ENCODE results near the gene CPTP.

CPTP gene

DNA sequence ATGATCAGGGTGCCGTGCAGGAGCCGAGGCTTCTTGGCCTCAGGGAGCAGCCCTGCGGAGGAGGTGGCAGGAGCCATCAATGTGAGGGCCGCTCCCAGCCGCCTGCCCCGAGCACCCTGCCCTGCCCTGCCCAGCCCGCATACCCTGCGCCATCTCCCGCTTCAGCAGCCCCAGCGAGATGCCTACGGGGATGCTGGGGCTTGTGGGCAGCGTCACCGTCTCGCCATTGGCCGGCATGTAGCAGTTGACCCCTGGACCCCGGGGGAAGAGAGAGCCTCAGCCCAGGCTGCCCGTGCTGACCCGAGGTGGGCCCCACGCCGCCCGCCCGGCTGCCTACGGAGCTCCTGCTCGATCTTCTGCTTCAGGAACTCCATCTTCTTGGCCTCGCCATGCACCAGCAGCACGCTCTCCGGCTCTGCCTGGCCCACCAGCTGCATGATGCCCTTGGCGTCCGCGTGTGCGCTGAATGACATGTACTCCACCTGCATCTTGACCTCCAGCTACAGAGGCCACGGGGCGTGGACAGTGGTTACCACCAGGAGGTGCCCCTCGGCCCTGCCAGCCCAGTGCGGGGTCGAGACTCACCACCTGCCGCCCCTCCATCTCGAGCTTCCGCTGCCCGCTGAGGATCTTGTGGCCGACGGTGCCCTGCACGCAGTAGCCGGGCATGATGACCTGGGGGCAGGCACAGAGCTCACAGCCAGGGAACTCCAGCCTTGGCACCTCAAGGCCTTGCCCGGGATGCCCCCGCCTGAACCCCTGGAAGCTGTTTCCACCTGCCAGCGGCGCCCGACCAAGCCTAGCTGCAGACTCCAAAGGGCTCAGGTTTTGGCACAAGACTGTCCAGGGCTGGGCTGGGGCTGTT, 11.9 kb upstream of the CPTP start:
- TF ChIP-seq, protein P1, sequence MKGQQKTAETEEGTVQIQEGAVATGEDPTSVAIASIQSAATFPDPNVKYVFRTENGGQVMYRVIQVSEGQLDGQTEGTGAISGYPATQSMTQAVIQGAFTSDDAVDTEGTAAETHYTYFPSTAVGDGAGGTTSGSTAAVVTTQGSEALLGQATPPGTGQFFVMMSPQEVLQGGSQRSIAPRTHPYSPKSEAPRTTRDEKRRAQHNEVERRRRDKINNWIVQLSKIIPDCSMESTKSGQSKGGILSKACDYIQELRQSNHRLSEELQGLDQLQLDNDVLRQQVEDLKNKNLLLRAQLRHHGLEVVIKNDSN (IDR thresholded peaks at IDR 0.05), result no peak
- no peak for TF ChIP-seq CEBPB (IDR thresholded peaks at IDR 0.05)
- no peak for TF ChIP-seq NFIC (IDR thresholded peaks at IDR 0.05)
- no peak for TF ChIP-seq TCF12 (IDR thresholded peaks at IDR 0.05; ENCODE audit: low read depth)
- no peak for TF ChIP-seq EP300 (IDR thresholded peaks at IDR 0.05; ENCODE audit: borderline replicate concordance)
- TF ChIP-seq, protein P2, sequence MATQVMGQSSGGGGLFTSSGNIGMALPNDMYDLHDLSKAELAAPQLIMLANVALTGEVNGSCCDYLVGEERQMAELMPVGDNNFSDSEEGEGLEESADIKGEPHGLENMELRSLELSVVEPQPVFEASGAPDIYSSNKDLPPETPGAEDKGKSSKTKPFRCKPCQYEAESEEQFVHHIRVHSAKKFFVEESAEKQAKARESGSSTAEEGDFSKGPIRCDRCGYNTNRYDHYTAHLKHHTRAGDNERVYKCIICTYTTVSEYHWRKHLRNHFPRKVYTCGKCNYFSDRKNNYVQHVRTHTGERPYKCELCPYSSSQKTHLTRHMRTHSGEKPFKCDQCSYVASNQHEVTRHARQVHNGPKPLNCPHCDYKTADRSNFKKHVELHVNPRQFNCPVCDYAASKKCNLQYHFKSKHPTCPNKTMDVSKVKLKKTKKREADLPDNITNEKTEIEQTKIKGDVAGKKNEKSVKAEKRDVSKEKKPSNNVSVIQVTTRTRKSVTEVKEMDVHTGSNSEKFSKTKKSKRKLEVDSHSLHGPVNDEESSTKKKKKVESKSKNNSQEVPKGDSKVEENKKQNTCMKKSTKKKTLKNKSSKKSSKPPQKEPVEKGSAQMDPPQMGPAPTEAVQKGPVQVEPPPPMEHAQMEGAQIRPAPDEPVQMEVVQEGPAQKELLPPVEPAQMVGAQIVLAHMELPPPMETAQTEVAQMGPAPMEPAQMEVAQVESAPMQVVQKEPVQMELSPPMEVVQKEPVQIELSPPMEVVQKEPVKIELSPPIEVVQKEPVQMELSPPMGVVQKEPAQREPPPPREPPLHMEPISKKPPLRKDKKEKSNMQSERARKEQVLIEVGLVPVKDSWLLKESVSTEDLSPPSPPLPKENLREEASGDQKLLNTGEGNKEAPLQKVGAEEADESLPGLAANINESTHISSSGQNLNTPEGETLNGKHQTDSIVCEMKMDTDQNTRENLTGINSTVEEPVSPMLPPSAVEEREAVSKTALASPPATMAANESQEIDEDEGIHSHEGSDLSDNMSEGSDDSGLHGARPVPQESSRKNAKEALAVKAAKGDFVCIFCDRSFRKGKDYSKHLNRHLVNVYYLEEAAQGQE (IDR thresholded peaks at IDR 0.05; ENCODE audit: low read depth), result no peak
- no peak for TF ChIP-seq CREB1 (IDR thresholded peaks at IDR 0.05; ENCODE audit: low read depth)
- TF ChIP-seq FOXM1 (IDR thresholded peaks at IDR 0.05; ENCODE audit: borderline replicate concordance, low read depth), result no peak
- TF ChIP-seq, protein P3, sequence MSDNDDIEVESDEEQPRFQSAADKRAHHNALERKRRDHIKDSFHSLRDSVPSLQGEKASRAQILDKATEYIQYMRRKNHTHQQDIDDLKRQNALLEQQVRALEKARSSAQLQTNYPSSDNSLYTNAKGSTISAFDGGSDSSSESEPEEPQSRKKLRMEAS (IDR thresholded peaks at IDR 0.05), result no peak
- TF ChIP-seq YY1 (IDR thresholded peaks at IDR 0.05; ENCODE audit: low read depth), result no peak
- no peak for TF ChIP-seq TAF1 (IDR thresholded peaks at IDR 0.05; ENCODE audit: low read depth)
- TF ChIP-seq EGR1 (IDR thresholded peaks at IDR 0.05), result no peak
- no peak for TF ChIP-seq RAD21 (IDR thresholded peaks at IDR 0.05; ENCODE audit: low read depth)
- no peak for TF ChIP-seq ZBTB7A (IDR thresholded peaks at IDR 0.05; ENCODE audit: low read depth)
- no peak for TF ChIP-seq TEAD4 (IDR thresholded peaks at IDR 0.05)

DNA sequence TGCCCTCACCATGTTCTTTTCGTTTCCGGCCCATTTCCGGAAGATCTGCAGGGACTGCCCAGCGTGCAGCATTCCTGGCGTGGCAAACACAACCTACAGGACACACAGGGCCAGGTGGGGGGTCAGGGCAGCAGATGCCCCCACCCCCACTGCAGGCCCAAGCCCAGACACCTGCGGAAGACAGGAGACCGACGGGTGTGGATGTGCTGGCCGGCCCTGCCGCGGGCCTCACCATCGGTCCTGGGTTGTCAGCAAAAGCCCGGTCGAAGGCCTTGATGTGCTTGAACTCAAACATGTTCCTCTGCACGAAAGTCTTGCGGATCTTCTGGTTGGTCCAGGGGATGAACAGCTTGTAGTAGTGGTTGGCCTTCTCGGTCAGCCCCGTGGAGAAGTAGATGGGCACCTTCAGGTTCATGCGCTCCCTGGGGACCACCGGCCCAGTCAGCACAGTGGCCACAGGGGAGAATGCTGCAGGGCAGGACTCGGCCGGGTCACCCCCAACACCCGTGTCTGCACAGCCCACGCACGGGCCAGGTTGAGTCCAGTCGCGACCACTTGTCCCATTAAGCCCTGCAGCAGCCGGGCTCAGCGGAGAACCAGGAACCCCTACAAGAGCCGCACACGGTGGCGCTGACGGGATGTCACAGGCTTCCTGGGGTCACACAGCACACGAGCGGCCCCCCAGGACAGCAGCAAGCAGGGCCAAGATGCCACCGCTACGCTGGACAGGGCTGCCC, 10.9 kb upstream of the CPTP start:
- TF ChIP-seq ZBTB7A (IDR thresholded peaks at IDR 0.05; ENCODE audit: low read depth) (no peak), CREB1 (IDR thresholded peaks at IDR 0.05; ENCODE audit: low read depth) (no peak), FOXM1 (IDR thresholded peaks at IDR 0.05; ENCODE audit: borderline replicate concordance, low read depth) (no peak), NFIC (IDR thresholded peaks at IDR 0.05) (no peak), TCF12 (IDR thresholded peaks at IDR 0.05; ENCODE audit: low read depth) (no peak)

DNA sequence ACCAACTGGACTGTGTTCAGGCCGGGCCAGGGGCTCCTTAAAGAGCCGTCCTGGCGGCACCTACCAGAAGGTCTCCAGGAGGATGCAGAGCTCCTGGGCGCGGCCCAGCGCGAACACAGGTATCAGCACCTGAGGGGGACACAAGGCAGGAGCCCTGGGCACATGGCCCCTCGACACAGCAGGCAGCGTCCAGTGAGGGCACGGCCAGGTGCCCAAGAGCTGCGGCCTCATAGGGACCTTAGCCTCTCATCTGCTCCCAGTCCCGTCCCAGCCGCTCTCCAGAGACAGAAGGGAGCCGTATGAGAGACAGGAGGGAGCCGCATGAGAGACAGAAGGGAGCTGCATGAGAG, 10.4 kb upstream of the CPTP start:
- TF ChIP-seq FOXM1 (IDR thresholded peaks at IDR 0.05; ENCODE audit: borderline replicate concordance, low read depth) (no peak), EP300 (IDR thresholded peaks at IDR 0.05; ENCODE audit: borderline replicate concordance) (no peak), EGR1 (IDR thresholded peaks at IDR 0.05) (no peak), TAF1 (IDR thresholded peaks at IDR 0.05; ENCODE audit: low read depth) (no peak), CEBPB (IDR thresholded peaks at IDR 0.05) (no peak), TEAD4 (IDR thresholded peaks at IDR 0.05) (no peak), TCF12 (IDR thresholded peaks at IDR 0.05; ENCODE audit: low read depth) (no peak), YY1 (IDR thresholded peaks at IDR 0.05; ENCODE audit: low read depth) (no peak), CREB1 (IDR thresholded peaks at IDR 0.05; ENCODE audit: low read depth) (no peak)
- TF ChIP-seq, protein P3 (IDR thresholded peaks at IDR 0.05), result no peak
- TF ChIP-seq, protein P1 (IDR thresholded peaks at IDR 0.05), result no peak

DNA sequence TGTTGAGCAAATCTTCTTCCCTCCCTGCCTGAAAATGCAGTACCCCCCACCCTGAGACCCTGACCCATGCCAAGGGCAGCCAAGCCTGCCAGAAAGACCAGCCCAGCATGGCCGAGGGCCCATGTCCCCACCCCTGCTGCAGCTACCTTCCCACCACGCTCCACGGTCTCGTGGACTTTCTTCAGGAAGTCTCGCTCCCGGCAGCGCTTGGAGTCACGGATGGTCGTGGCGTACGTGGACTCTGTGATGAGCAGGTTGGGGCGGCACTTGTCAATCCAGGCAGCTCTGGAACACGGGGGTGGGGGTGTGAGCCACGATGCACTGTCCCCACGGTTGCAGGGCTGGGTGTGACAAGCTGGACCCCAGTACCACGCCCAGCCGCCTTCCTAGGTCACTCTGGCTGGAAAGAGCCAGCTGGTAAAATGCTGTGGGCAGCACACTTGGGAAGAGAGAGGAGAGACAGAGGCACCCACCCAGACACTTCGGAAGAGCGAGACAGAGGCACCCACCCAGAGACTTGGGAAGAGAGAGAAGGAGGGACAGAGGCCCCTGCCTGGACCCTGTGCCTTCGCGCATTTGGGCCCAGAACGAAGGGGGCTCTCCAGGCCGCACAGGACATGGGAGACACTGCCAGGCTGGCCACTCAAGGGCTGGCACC, 9.8 kb upstream of the CPTP start:
- TF ChIP-seq CEBPB (IDR thresholded peaks at IDR 0.05) (no peak), YY1 (IDR thresholded peaks at IDR 0.05; ENCODE audit: low read depth) (no peak), RAD21 (IDR thresholded peaks at IDR 0.05; ENCODE audit: low read depth) (no peak), ZBTB7A (IDR thresholded peaks at IDR 0.05; ENCODE audit: low read depth) (no peak), NFIC (IDR thresholded peaks at IDR 0.05) (no peak), EP300 (IDR thresholded peaks at IDR 0.05; ENCODE audit: borderline replicate concordance) (no peak), TEAD4 (IDR thresholded peaks at IDR 0.05) (no peak), FOXM1 (IDR thresholded peaks at IDR 0.05; ENCODE audit: borderline replicate concordance, low read depth) (no peak), TAF1 (IDR thresholded peaks at IDR 0.05; ENCODE audit: low read depth) (no peak), TCF12 (IDR thresholded peaks at IDR 0.05; ENCODE audit: low read depth) (no peak)
- TF ChIP-seq, protein P2 (IDR thresholded peaks at IDR 0.05; ENCODE audit: low read depth), result no peak
- TF ChIP-seq, protein P1 (IDR thresholded peaks at IDR 0.05), result no peak
- TF ChIP-seq, protein P3 (IDR thresholded peaks at IDR 0.05), result no peak

All from Ishikawa (cell line).